ENCODE results near the gene HAUS8.

DNA sequence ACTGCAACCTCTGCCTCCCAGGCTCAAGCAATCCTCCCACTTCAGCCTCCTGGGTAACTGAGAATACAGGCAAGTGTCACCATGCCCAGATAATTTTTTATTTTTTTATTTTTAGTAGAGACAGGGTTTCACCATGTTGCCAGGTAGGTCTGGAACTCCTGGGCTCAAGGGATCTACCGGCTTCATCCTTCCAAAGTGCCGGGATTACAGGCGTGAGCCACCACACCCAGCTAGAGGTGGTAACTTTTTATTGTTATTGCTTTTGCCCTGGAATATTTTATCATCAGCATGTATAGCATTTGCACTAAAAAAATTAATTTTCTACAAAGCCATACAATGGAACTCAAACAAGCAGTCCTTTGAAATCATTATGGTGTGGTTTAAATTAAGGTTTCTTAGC, 14.0 kb downstream of the HAUS8 start:
- TF ChIP-seq, protein P1, sequence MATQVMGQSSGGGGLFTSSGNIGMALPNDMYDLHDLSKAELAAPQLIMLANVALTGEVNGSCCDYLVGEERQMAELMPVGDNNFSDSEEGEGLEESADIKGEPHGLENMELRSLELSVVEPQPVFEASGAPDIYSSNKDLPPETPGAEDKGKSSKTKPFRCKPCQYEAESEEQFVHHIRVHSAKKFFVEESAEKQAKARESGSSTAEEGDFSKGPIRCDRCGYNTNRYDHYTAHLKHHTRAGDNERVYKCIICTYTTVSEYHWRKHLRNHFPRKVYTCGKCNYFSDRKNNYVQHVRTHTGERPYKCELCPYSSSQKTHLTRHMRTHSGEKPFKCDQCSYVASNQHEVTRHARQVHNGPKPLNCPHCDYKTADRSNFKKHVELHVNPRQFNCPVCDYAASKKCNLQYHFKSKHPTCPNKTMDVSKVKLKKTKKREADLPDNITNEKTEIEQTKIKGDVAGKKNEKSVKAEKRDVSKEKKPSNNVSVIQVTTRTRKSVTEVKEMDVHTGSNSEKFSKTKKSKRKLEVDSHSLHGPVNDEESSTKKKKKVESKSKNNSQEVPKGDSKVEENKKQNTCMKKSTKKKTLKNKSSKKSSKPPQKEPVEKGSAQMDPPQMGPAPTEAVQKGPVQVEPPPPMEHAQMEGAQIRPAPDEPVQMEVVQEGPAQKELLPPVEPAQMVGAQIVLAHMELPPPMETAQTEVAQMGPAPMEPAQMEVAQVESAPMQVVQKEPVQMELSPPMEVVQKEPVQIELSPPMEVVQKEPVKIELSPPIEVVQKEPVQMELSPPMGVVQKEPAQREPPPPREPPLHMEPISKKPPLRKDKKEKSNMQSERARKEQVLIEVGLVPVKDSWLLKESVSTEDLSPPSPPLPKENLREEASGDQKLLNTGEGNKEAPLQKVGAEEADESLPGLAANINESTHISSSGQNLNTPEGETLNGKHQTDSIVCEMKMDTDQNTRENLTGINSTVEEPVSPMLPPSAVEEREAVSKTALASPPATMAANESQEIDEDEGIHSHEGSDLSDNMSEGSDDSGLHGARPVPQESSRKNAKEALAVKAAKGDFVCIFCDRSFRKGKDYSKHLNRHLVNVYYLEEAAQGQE (IDR thresholded peaks at IDR 0.05; ENCODE audit: insufficient read depth in 1 of 2, low read depth in 2 of 2, low read length in 2 of 2), result no peak
- TF ChIP-seq POLR2AphosphoS5 (IDR thresholded peaks at IDR 0.05; ENCODE audit: low read depth, low read length) (no peak), TAF1 (IDR thresholded peaks at IDR 0.05; ENCODE audit: borderline replicate concordance, insufficient read depth, low read length) (no peak), SIN3A (IDR thresholded peaks at IDR 0.05; ENCODE audit: borderline replicate concordance, insufficient read depth, low read length) (no peak)
